Measurements from ENCODE around the gene ABHD2. TPM values are rescaled to one million over a fixed set of nuclear protein-coding genes. Genes with fewer than 3 reads are reported as not detected.

The ABHD2 gene
- 100 to 1,000 TPM in 6 of 9 donors, 10 to 100 TPM in 3; 53.4 to 243 (median 128) TPM for total RNA-seq
- polyA plus RNA-seq, result 100 to 1,000 TPM in 1 of 2 donors, 1 to 10 TPM in 1; 8.6 to 112 TPM
- long read RNA-seq, donor 1, full-length matches to known transcripts, result 5 of 30 reads
- long read RNA-seq, donor 1, partial matches to known transcripts, result 3 of 30 reads
- long read RNA-seq, donor 1, other reads (novel, unspliced or antisense), result 22 of 30 reads
- long read RNA-seq, donor 2, full-length matches to known transcripts, result 23 of 147 reads
- long read RNA-seq, donor 2, partial matches to known transcripts, result 13 of 147 reads
- long read RNA-seq, donor 2, other reads (novel, unspliced or antisense), result 111 of 147 reads
- long read RNA-seq, donor 3, full-length matches to known transcripts, result 21 of 94 reads
- long read RNA-seq, donor 3, partial matches to known transcripts, result 6 of 94 reads
- long read RNA-seq, donor 3, other reads (novel, unspliced or antisense), result 67 of 94 reads

- Histone ChIP-seq H3K36me3 (peaks cover 0 to 4% (median 0%) of the 10 kb centered on the region in 9 donors), H3K9me3 (no peaks in the 10 kb centered on the region), H3K4me1 (peaks cover 0 to 60% (median 49%) of the 10 kb centered on the region in 12 donors), H3K27me3 (no peaks in the 10 kb centered on the region), H3K4me3 (peak within 1 kb of the TSS; percentile 75 to 97 (median 94)), H3K27ac (peak within 1 kb of the TSS; percentile 91 to 98 (median 96))
- 0 to 2% (median 1%) methylated on average over 30 to 51 of the region's 51 CpGs for WGBS, 4 donors
- DNase-seq (peak; percentile 99 to 100 (median 99)), ATAC-seq (peak; percentile 89 to 96 (median 94))
- intact Hi-C loops (cut with DNase I), result loop anchor here in 6 of 10 donors (2.0 to 10.0 kb wide), 6 partner anchors 27 to 87 kb away; no protein-coding TSS in a partner anchor
- TF ChIP-seq, protein P1, sequence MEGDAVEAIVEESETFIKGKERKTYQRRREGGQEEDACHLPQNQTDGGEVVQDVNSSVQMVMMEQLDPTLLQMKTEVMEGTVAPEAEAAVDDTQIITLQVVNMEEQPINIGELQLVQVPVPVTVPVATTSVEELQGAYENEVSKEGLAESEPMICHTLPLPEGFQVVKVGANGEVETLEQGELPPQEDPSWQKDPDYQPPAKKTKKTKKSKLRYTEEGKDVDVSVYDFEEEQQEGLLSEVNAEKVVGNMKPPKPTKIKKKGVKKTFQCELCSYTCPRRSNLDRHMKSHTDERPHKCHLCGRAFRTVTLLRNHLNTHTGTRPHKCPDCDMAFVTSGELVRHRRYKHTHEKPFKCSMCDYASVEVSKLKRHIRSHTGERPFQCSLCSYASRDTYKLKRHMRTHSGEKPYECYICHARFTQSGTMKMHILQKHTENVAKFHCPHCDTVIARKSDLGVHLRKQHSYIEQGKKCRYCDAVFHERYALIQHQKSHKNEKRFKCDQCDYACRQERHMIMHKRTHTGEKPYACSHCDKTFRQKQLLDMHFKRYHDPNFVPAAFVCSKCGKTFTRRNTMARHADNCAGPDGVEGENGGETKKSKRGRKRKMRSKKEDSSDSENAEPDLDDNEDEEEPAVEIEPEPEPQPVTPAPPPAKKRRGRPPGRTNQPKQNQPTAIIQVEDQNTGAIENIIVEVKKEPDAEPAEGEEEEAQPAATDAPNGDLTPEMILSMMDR (IDR thresholded peaks at IDR 0.05), result no peak
- TF ChIP-seq POLR2A (IDR thresholded peaks at IDR 0.05), result peak; percentile 87 to 97
These were observed at the start of gene ABHD2 for GRCh38 chr15:89087830-89088604. Gene ABHD2 (plus strand): TSS chr15:89088456. CDS start chr15:89116328, 27,872 bp downstream.

DNA sequence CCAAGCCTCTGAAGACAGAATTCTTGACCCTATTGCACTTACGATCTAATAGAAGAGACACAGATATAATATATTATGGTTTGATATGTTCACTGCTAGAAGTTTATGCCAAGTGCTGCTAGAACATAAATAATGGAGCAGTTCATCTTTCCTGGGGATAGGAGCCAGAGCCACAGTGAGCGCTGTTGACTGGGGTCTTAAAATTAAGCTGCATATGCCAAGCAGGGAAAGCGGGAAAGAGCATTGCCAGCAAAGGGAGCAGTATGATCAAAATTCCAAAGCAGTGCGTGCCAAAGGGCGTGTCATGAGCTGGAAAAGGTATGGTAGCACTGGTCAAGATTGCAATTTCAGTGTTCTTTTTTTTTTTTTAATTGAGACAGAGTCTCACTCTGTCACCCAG, 49.1 kb upstream of the ABHD2 start:
- DNase-seq (no peak), ATAC-seq (no peak)
- H3K36me3 ChIP-seq, result no peaks in the 10 kb centered on the region
- H3K4me3 ChIP-seq, result no peak overlapping the region
- 85 to 91% (median 90%) methylated on average over 5 of the region's 5 CpGs for WGBS, 4 donors
- intact Hi-C loops (cut with DNase I), result no loop called here
- H3K27me3 ChIP-seq, result no peaks in the 10 kb centered on the region
- no peaks in the 10 kb centered on the region for H3K9me3 ChIP-seq
- TF ChIP-seq, protein P1 (IDR thresholded peaks at IDR 0.05), result no peak
- no peak for TF ChIP-seq POLR2A (IDR thresholded peaks at IDR 0.05)
- H3K4me1 ChIP-seq, result no peaks in the 10 kb centered on the region
- H3K27ac ChIP-seq, result no peak overlapping the region

DNA sequence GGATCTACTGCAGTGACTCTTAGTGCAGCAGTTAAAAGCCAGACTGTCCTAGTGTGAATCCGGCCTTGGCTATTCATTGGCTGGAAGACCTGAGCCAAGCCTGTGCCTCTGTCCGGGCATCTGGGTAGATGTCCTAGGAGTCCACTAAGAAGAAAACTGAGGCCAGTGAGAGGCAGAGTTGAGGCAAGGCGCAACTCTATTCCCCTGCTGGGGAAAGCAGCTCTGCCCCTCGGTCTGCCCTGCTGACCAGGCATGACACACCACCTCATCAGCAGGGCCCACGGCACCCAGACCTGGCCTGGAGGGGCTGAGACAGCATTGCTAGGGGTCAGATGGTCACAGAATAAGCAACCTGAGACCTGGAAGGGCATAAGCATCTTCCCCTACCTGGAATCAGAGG, 46.7 kb upstream of the ABHD2 start:
- Histone ChIP-seq H3K27me3 (no peaks in the 10 kb centered on the region), H3K36me3 (no peaks in the 10 kb centered on the region), H3K4me3 (peak overlapping the region in 2 of 12 donors; percentile 6 to 24), H3K9me3 (no peaks in the 10 kb centered on the region), H3K27ac (no peak overlapping the region), H3K4me1 (no peaks in the 10 kb centered on the region)
- TF ChIP-seq POLR2A (IDR thresholded peaks at IDR 0.05), result no peak
- TF ChIP-seq, protein P1 (IDR thresholded peaks at IDR 0.05), result no peak
- DNase-seq (no peak), ATAC-seq (no peak)
- 76 to 92% (median 85%) methylated on average over 2 to 5 of the region's 5 CpGs for WGBS, 4 donors
- intact Hi-C loops (cut with DNase I), result no loop called here

DNA sequence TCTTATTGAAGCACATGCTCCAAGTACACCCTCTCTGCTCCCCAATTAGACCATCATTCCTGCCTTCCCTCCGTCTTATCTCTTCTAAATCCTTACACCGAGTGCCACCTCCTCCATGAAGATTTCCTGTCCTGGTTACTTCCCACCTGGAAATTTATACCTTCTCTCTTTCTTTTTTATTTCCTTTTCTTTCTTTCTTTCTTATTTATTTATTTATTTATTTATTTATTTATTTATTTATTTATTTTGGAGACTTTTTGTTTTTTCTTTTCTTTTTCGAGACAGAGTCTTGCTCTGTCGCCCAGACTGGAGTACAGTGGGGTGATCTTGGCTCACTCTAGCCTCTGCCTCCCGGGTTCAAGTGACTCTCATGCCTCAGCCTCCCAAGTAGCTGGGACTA, 45.9 kb upstream of the ABHD2 start:
- TF ChIP-seq, protein P1 (IDR thresholded peaks at IDR 0.05), result no peak
- TF ChIP-seq POLR2A (IDR thresholded peaks at IDR 0.05), result no peak
- Histone ChIP-seq H3K4me1 (no peaks in the 10 kb centered on the region), H3K27ac (no peak overlapping the region), H3K4me3 (no peak overlapping the region), H3K36me3 (no peaks in the 10 kb centered on the region), H3K9me3 (no peaks in the 10 kb centered on the region), H3K27me3 (no peaks in the 10 kb centered on the region)
- ATAC-seq, result no peak
- DNase-seq, result no peak
- intact Hi-C loops (cut with DNase I), result no loop called here
- WGBS, 4 donors, result 85 to 88% (median 87%) methylated on average over 5 of the region's 5 CpGs

All from heart left ventricle (tissue), 16 donors.